Measurements from ENCODE around the gene ETNK2.

Gene ETNK2

GRCh38 chr1:204151552-204152309 is at the start of gene ETNK2:
Gene ETNK2, minus strand, starts transcription at chr1:204152044. Its CDS starts 192 bp downstream, at chr1:204151852.
- DNase-seq, result no peak

- DNase-seq, result no peak
These were observed 49.6 kb upstream of the ETNK2 start for GRCh38 chr1:204201348-204202040.

GRCh38 chr1:204199579-204199978 is 47.7 kb upstream of the ETNK2 start:
- DNase-seq, result no peak

- DNase-seq, result peak; percentile 61
These were observed 46.8 kb upstream of the ETNK2 start for GRCh38 chr1:204198348-204199340.

GRCh38 chr1:204197068-204197467 is 45.2 kb upstream of the ETNK2 start:
- DNase-seq, result no peak

- no peak for DNase-seq
These were observed 44.4 kb upstream of the ETNK2 start, which contains the start of gene KISS1 for GRCh38 chr1:204196068-204196795. Gene KISS1, minus strand, starts transcription at chr1:204196491. Its CDS starts 3,615 bp downstream, at chr1:204192876.

- no peak for DNase-seq
These were observed 42.9 kb upstream of the ETNK2 start for GRCh38 chr1:204194771-204195170.

GRCh38 chr1:204194080-204194479 is 42.2 kb upstream of the ETNK2 start:
- DNase-seq, result no peak

GRCh38 chr1:204192589-204193352 is 40.9 kb upstream of the ETNK2 start:
- DNase-seq, result no peak

- DNase-seq, result no peak
These were observed 40.2 kb upstream of the ETNK2 start for GRCh38 chr1:204192046-204192445.

GRCh38 chr1:204191456-204191855 is 39.6 kb upstream of the ETNK2 start:
- no peak for DNase-seq

- DNase-seq, result peak; percentile 23
These were observed 38.7 kb upstream of the ETNK2 start for GRCh38 chr1:204190212-204191211.

GRCh38 chr1:204188959-204189639 is 37.3 kb upstream of the ETNK2 start:
- DNase-seq, result no peak

GRCh38 chr1:204186597-204186996 is 34.8 kb upstream of the ETNK2 start:
- no peak for DNase-seq

- no peak for DNase-seq
These were observed 29.3 kb upstream of the ETNK2 start for GRCh38 chr1:204181116-204181515.

GRCh38 chr1:204180133-204180532 is 28.3 kb upstream of the ETNK2 start:
- no peak for DNase-seq

GRCh38 chr1:204178487-204179281 is 26.8 kb upstream of the ETNK2 start:
- no peak for DNase-seq

- no peak for DNase-seq
These were observed 25.3 kb upstream of the ETNK2 start for GRCh38 chr1:204177133-204177532.

- no peak for DNase-seq
These were observed 24.2 kb upstream of the ETNK2 start for GRCh38 chr1:204176049-204176448.
